Keratinocyte (primary cell): ENCODE data around the gene PSMB7. TPM values are rescaled to one million over a fixed set of nuclear protein-coding genes. Genes with fewer than 3 reads are reported as not detected.

Experiments used
- DNase-seq: peaks from one replicate; pipeline ENCODE4 v3.0.0-alpha.2; 2011; ENCODE audit warnings: low read depth, missing footprints, low spot score
- FAIRE-seq: peaks from 2 replicates; lab custom pipeline; 2011; peaks lifted over from hg19 to GRCh38; lab: Jason Lieb, UNC
- H2AFZ ChIP-seq: 2 replicates; pipeline ENCODE4 v1.6.0; 2012; ENCODE audit warnings: low read length, control low read depth, inconsistent platforms; ENCODE audit not compliant: control insufficient read depth
- H3K27ac ChIP-seq: 2 replicates; pipeline ENCODE4 v1.5.1; 2011; ENCODE audit warnings: low read length; ENCODE audit not compliant: control insufficient read depth, insufficient read depth
- H3K27me3 ChIP-seq: 3 replicates; pipeline ENCODE4 v1.6.0; 2011; ENCODE audit warnings: low read length; ENCODE audit not compliant: control insufficient read depth, insufficient read depth; ENCODE audit errors: extremely low read depth
- H3K36me3 ChIP-seq, 2 experiments: 2 replicates in 1 of 2; 3 replicates in 1 of 2; pipeline ENCODE4 v1.5.1; 2011; ENCODE audit warnings: low read length in 2 of 2, mild to moderate bottlenecking in 1 of 2; ENCODE audit not compliant: control insufficient read depth in 2 of 2, insufficient read depth in 2 of 2; ENCODE audit errors: extremely low read depth in 1 of 2
- H3K4me1 ChIP-seq: 3 replicates; pipeline ENCODE4 v1.5.1; 2011; ENCODE audit warnings: low read length; ENCODE audit not compliant: control insufficient read depth, insufficient read depth; ENCODE audit errors: extremely low read depth
- H3K4me2 ChIP-seq: 3 replicates; pipeline ENCODE4 v1.6.0; 2011; ENCODE audit warnings: low read depth, low read length; ENCODE audit not compliant: control insufficient read depth, insufficient read depth; ENCODE audit errors: extremely low read depth
- H3K4me3 ChIP-seq, 3 experiments: fragments of 200-600 bp in 1 of 3; sonication (generic) in 1 of 3; 2 replicates in 2 of 3; 3 replicates in 1 of 3; pipeline ENCODE4 v1.5.1; 2011 to 2016; ENCODE audit warnings: low read length in 3 of 3, mild to moderate bottlenecking in 3 of 3, control low read depth in 2 of 3, inconsistent platforms in 1 of 3, low read depth in 1 of 3, mixed read lengths in 1 of 3, mixed run types in 1 of 3, moderate library complexity in 1 of 3; ENCODE audit not compliant: control insufficient read depth in 2 of 3, insufficient read depth in 2 of 3; ENCODE audit errors: extremely low read depth in 1 of 3
- H3K79me2 ChIP-seq: 2 replicates; pipeline ENCODE4 v1.6.0; 2012; ENCODE audit warnings: low read length; ENCODE audit not compliant: control insufficient read depth, insufficient read depth
- H3K9ac ChIP-seq: 3 replicates; pipeline ENCODE4 v1.6.0; 2011; ENCODE audit warnings: low read length; ENCODE audit not compliant: control insufficient read depth, insufficient read depth; ENCODE audit errors: extremely low read depth
- H3K9me1 ChIP-seq: 3 replicates; pipeline ENCODE4 v1.6.0; 2011; ENCODE audit warnings: low read length; ENCODE audit not compliant: control insufficient read depth, insufficient read depth; ENCODE audit errors: extremely low read depth
- H3K9me3 ChIP-seq: 2 replicates; pipeline ENCODE4 v1.5.1; 2012; ENCODE audit warnings: low read depth, low read length; ENCODE audit not compliant: control insufficient read depth
- H4K20me1 ChIP-seq: 3 replicates; pipeline ENCODE4 v1.6.0; 2011; ENCODE audit warnings: low read length; ENCODE audit not compliant: control insufficient read depth, insufficient read depth; ENCODE audit errors: extremely low read depth
- EZH2 ChIP-seq: IDR thresholded peaks from one replicate; pipeline ENCODE4 v1.6.1; 2012; ENCODE audit warnings: inconsistent platforms, mild to moderate bottlenecking, low read length, moderate library complexity
- dilution Hi-C: fragments of 300-500 bp; cut with MboI; formaldehyde crosslinking; loops from one replicate; pipeline ENCODE4 v1.7.0; 2020; ENCODE audit warnings: low sequenced_read_pairs; ENCODE audit not compliant: extremely low pct_ligation_motif_present
- polyA plus RNA-seq, 5 experiments: library from polyadenylated mRNA; depleted of rRNA in 3 of 5; stranded (reverse) in 3 of 5; stranded (forward) in 1 of 5; unstranded in 1 of 5; fragments of >200 nt; gene quantifications; 1 replicate in 1 of 5; 2 replicates in 3 of 5; 3 replicates in 1 of 5; pipeline versions ENCODE4 v1.2.1 to v1.2.3, GENCODE V29; 2011 to 2012; ENCODE audit warnings: missing spikeins in 2 of 5, low read depth in 1 of 5, low replicate concordance in 1 of 5
- TF ChIP-seq, protein P1 (sequence below), 3 experiments: IDR thresholded peaks in 1 of 3; conservative IDR thresholded peaks in 1 of 3; optimal IDR thresholded peaks in 1 of 3; 2 replicates in 2 of 3; 3 replicates in 1 of 3; pipeline versions ENCODE3 to v1.5.1; 2011; ENCODE audit warnings: low read length in 3 of 3, mild to moderate bottlenecking in 3 of 3, moderate library complexity in 2 of 3, control low read depth in 1 of 3, inconsistent platforms in 1 of 3; ENCODE audit not compliant: insufficient read depth in 2 of 3; ENCODE audit errors: extremely low read depth in 1 of 3

The PSMB7 gene
- polyA plus RNA-seq, 1 donor (not counting 4 experiments of a cell fraction or from before 2014, with no cell fraction given): 388 TPM

DNA sequence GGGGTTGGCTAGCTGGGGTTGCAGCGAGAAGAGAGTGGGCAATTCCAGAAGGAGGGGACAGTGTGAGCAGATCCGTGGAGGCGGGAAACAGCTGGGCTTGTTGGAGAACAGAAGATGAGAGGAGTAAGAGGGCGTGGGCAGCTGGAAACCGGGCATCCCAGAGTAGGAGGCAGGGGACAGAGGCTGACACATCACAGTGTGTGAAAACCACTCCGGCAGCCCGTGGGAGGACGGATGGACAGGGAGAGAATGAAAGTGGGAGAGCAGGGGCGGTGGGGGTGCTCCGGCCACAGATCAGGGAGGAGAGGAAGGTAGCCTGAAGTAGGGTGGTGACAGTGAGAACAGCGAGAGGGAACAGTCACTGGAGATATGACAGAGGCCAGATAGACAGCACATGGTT, 8.3 kb upstream of the PSMB7 start:
- dilution Hi-C loops: no loop called here

DNA sequence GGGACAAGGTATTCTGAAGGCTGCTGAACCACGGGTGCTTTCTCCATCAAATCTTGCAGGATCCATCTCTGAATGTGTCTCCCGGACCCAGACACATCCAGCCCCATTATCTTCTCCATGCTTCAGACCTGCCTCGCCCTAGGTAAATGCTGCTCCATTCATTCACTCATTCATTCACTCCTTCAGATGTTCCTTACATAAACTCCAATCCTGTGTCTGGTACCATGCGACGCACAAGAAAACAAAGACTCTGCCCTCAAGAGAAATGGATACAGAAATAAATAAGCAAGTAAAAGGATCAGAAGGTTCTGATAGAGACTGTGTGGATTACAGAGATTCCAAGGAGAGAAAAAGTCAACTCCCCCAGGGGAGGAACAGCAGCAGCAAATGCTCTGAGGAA, 7.9 kb upstream of the PSMB7 start:
- no peak overlapping the region for H2AFZ ChIP-seq
- H3K79me2 ChIP-seq: no peaks in the 10 kb centered on the region
- dilution Hi-C loops: no loop called here
- H3K9me3 ChIP-seq: no peaks in the 10 kb centered on the region
- no peak for TF ChIP-seq EZH2
- TF ChIP-seq, protein P1, sequence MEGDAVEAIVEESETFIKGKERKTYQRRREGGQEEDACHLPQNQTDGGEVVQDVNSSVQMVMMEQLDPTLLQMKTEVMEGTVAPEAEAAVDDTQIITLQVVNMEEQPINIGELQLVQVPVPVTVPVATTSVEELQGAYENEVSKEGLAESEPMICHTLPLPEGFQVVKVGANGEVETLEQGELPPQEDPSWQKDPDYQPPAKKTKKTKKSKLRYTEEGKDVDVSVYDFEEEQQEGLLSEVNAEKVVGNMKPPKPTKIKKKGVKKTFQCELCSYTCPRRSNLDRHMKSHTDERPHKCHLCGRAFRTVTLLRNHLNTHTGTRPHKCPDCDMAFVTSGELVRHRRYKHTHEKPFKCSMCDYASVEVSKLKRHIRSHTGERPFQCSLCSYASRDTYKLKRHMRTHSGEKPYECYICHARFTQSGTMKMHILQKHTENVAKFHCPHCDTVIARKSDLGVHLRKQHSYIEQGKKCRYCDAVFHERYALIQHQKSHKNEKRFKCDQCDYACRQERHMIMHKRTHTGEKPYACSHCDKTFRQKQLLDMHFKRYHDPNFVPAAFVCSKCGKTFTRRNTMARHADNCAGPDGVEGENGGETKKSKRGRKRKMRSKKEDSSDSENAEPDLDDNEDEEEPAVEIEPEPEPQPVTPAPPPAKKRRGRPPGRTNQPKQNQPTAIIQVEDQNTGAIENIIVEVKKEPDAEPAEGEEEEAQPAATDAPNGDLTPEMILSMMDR (optimal IDR thresholded peaks at IDR 0.05 in 1 of 3, IDR thresholded peaks at IDR 0.05 in 1 of 3, conservative IDR thresholded peaks at IDR 0.05 in 1 of 3; ENCODE audit: extremely low read depth in 1 of 3, insufficient read depth in 2 of 3, low read length in 3 of 3): no peak
- no peaks in the 10 kb centered on the region for H3K36me3 ChIP-seq
- no peaks in the 10 kb centered on the region for H3K27me3 ChIP-seq
- DNase-seq (no peak), FAIRE-seq (no peak)
- H3K4me1 ChIP-seq: no peaks in the 10 kb centered on the region
- H3K27ac ChIP-seq: no peak overlapping the region
- no peak overlapping the region for H3K4me2 ChIP-seq
- H3K9me1 ChIP-seq: no peaks in the 10 kb centered on the region
- no peak overlapping the region for H3K4me3 ChIP-seq
- no peaks in the 10 kb centered on the region for H4K20me1 ChIP-seq
- H3K9ac ChIP-seq: no peak overlapping the region

More for the DNA sequence above, 8.3 kb upstream of the PSMB7 start:
- H3K36me3 ChIP-seq: no peaks in the 10 kb centered on the region
- DNase-seq (no peak), FAIRE-seq (no peak)
- no peak overlapping the region for H3K9ac ChIP-seq
- no peaks in the 10 kb centered on the region for H3K27me3 ChIP-seq
- H2AFZ ChIP-seq: no peak overlapping the region
- H3K4me2 ChIP-seq: no peak overlapping the region
- no peaks in the 10 kb centered on the region for H3K9me3 ChIP-seq
- no peak overlapping the region for H3K27ac ChIP-seq
- no peak overlapping the region for H3K4me3 ChIP-seq
- H4K20me1 ChIP-seq: no peaks in the 10 kb centered on the region
- H3K79me2 ChIP-seq: no peaks in the 10 kb centered on the region
- TF ChIP-seq EZH2: no peak
- TF ChIP-seq, protein P1 (optimal IDR thresholded peaks at IDR 0.05 in 1 of 3, IDR thresholded peaks at IDR 0.05 in 1 of 3, conservative IDR thresholded peaks at IDR 0.05 in 1 of 3; ENCODE audit: extremely low read depth in 1 of 3, insufficient read depth in 2 of 3, low read length in 3 of 3): no peak
- H3K4me1 ChIP-seq: no peaks in the 10 kb centered on the region
- H3K9me1 ChIP-seq: no peaks in the 10 kb centered on the region
